HepG2 (cell line): Measurements from ENCODE around the gene NCOA6. TPM values are rescaled to one million over a fixed set of nuclear protein-coding genes. Genes with fewer than 3 reads are reported as not detected.

Experiments
- ARID3A ChIP-seq: IDR thresholded peaks from 2 replicates; pipeline ENCODE4 v1.6.1; 2012; ENCODE audit warnings: low read depth, low read length, improper control_type of control experiment
- ATAD3A ChIP-seq: sonication (generic); formaldehyde crosslinking; IDR thresholded peaks from 2 replicates; pipeline ENCODE4 v1.4.0; 2020; ENCODE audit warnings: missing genetic modification reagents
- GLI4 ChIP-seq: sonication (generic); formaldehyde crosslinking; IDR thresholded peaks from 2 replicates; pipeline ENCODE4 v1.5.1; 2020; ENCODE audit warnings: missing genetic modification reagents, mild to moderate bottlenecking, moderate library complexity, borderline replicate concordance
- GTF3A ChIP-seq: sonication (generic); formaldehyde crosslinking; conservative IDR thresholded peaks from 2 replicates; pipeline ENCODE4 v1.4.0; 2020; ENCODE audit warnings: mild to moderate bottlenecking, missing genetic modification reagents
- HOXD1 ChIP-seq: sonication (generic); formaldehyde crosslinking; IDR thresholded peaks from 2 replicates; pipeline ENCODE4 v1.5.0; 2020; ENCODE audit warnings: missing genetic modification reagents
- KIAA2018 ChIP-seq: sonication (generic); formaldehyde crosslinking; IDR thresholded peaks from 2 replicates; pipeline ENCODE4 v1.5.0; 2020; ENCODE audit warnings: mild to moderate bottlenecking, missing genetic modification reagents, borderline replicate concordance
- KLF16 ChIP-seq, 2 experiments: sonication (generic) in 1 of 2; formaldehyde crosslinking in 1 of 2; IDR thresholded peaks; 2 replicates each; pipeline versions ENCODE4 v1.6.1 to v1.8.0; 2016 to 2023; ENCODE audit warnings: missing genetic modification reagents in 2 of 2, missing compliant biosample characterization in 1 of 2
- SOX13 ChIP-seq, 3 experiments: fragments of 450-650 bp in 1 of 3; sonication (generic) in 1 of 3; formaldehyde crosslinking in 1 of 3; IDR thresholded peaks in 2 of 3; conservative IDR thresholded peaks in 1 of 3; 2 replicates each; pipeline versions ENCODE4 v1.5.0 to v1.6.1; 2016 to 2020; ENCODE audit warnings: antibody characterized with exemption in 1 of 3, mild to moderate bottlenecking in 1 of 3, missing compliant biosample characterization in 1 of 3, missing genetic modification reagents in 1 of 3, moderate library complexity in 1 of 3
- ZNF546 ChIP-seq: sonication (generic); formaldehyde crosslinking; conservative IDR thresholded peaks from 2 replicates; pipeline ENCODE4 v1.8.1; 2023; ENCODE audit warnings: mild to moderate bottlenecking, missing genetic modification reagents
- ZNF703 ChIP-seq: sonication (generic); formaldehyde crosslinking; IDR thresholded peaks from 2 replicates; pipeline ENCODE4 v1.5.1; 2020; ENCODE audit warnings: missing genetic modification reagents, mild to moderate bottlenecking, moderate library complexity, borderline replicate concordance
- ZSCAN9 ChIP-seq: IDR thresholded peaks from 2 replicates; pipeline ENCODE4 v1.6.1; 2016; ENCODE audit warnings: borderline replicate concordance
- polyA plus RNA-seq, 8 experiments: library from polyadenylated mRNA; depleted of rRNA in 3 of 8; stranded (reverse) in 7 of 8; unstranded in 1 of 8; fragments of >200 nt; fragmentation: Illumina TruSeq in 4 of 8; extraction: Trizol in 4 of 8; gene quantifications; 2 replicates each; pipeline versions ENCODE4 v1.2.1 to v1.2.3, GENCODE V29; 2011 to 2016; ENCODE audit warnings: low read depth in 4 of 8, missing spikeins in 1 of 8, mixed read lengths in 1 of 8; ENCODE audit not compliant: insufficient read depth in 1 of 8
- total RNA-seq, 5 experiments: library from RNA; depleted of rRNA; stranded (reverse); fragments of >200 nt; fragmentation: Illumina TruSeq; extraction: Trizol; gene quantifications; 2 replicates each; pipeline ENCODE4 v1.2.3, GENCODE V29; 2016; ENCODE audit warnings: low read depth in 1 of 5
- TF ChIP-seq, protein P1 (sequence below): sonication (generic); formaldehyde crosslinking; IDR thresholded peaks from 2 replicates; pipeline ENCODE4 v1.4.0; 2020; ENCODE audit warnings: missing genetic modification reagents, borderline replicate concordance

NCOA6 gene
- total and polyA plus RNA-seq, 2 of the 13 experiments (the other 11 are each of a cell fraction or from before 2014, with no cell fraction given) = 11.2 to 29.3 TPM

- TF ChIP-seq SOX13 (IDR thresholded peaks at IDR 0.05) (0 out of 2 replicates have a peak, but pooled peaks have one; percentile 31), SOX13 (CRISPR knock-in tag; conservative IDR thresholded peaks at IDR 0.05 in 1 of 2, IDR thresholded peaks at IDR 0.05 in 1 of 2) (peak in 1 of 2 experiments; percentile 76; a peak in 2 of 4 replicates), ZNF703 (CRISPR knock-in tag) (no peak), HOXD1 (no peak), GTF3A (CRISPR knock-in tag) (0 out of 2 replicates have a peak, but pooled peaks have one; percentile 8), KLF16 (CRISPR knock-in tag; IDR thresholded peaks at IDR 0.05) (peak in 1 of 2 experiments; percentile 18; a peak in 1 of 4 replicates), GLI4 (CRISPR knock-in tag) (no peak), KIAA2018 (CRISPR knock-in tag) (no peak), ARID3A (peak; percentile 17; the same call in 1 of the 2 replicates), ZNF546 (CRISPR knock-in tag) (no peak), ATAD3A (CRISPR knock-in tag) (no peak), ZSCAN9 (CRISPR knock-in tag) (0 out of 2 replicates have a peak, but pooled peaks have one; percentile 29)
- TF ChIP-seq, protein P1, sequence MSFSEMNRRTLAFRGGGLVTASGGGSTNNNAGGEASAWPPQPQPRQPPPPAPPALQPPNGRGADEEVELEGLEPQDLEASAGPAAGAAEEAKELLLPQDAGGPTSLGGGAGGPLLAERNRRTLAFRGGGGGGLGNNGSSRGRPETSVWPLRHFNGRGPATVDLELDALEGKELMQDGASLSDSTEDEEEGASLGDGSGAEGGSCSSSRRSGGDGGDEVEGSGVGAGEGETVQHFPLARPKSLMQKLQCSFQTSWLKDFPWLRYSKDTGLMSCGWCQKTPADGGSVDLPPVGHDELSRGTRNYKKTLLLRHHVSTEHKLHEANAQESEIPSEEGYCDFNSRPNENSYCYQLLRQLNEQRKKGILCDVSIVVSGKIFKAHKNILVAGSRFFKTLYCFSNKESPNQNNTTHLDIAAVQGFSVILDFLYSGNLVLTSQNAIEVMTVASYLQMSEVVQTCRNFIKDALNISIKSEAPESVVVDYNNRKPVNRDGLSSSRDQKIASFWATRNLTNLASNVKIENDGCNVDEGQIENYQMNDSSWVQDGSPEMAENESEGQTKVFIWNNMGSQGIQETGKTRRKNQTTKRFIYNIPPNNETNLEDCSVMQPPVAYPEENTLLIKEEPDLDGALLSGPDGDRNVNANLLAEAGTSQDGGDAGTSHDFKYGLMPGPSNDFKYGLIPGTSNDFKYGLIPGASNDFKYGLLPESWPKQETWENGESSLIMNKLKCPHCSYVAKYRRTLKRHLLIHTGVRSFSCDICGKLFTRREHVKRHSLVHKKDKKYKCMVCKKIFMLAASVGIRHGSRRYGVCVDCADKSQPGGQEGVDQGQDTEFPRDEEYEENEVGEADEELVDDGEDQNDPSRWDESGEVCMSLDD = peak; percentile 85
Measured at GRCh38 chr20:34705397-34706301, 119.8 kb downstream of the NCOA6 start (continued).
